SK-N-SH (cell line): ENCODE data around the gene TBC1D3B. TPM values are rescaled to one million over a fixed set of nuclear protein-coding genes. Genes with fewer than 3 reads are reported as not detected.
"Not testable (repeated sequence)": the region's sequence is repeated elsewhere in the genome, so short reads cannot be mapped to it uniquely, and the experiment has no call there.

ENCODE experiments used
- CTCF ChIA-PET: fragments of 300-600, 350-600 bp; formaldehyde crosslinking; extraction: SDS; loops from one replicate; lab custom pipeline; 2021; lab: Yijun Ruan, JAX
- POLR2A ChIA-PET: fragments of 350-600 bp; sonication (Branson Sonifier 250); formaldehyde crosslinking; extraction: SDS; loops from one replicate; lab custom pipeline; 2020; ENCODE audit warnings: antibody characterized with exemption, inconsistent platforms; lab: Yijun Ruan, JAX
- DNase-seq: peaks from one replicate; pipeline ENCODE4 v3.0.0; 2012
- H2AFZ ChIP-seq: fragments of 200-600 bp; sonication (generic); 2 replicates; pipeline ENCODE4 v1.8.1; 2016; ENCODE audit warnings: antibody characterized with exemption, mild to moderate bottlenecking, low read depth
- H3F3A ChIP-seq: fragments of 200-600 bp; sonication (generic); replicated peaks from 2 replicates; pipeline ENCODE3; 2016; ENCODE audit warnings: antibody characterized with exemption, mild to moderate bottlenecking; ENCODE audit not compliant: insufficient read depth
- H3K27ac ChIP-seq, 2 experiments: fragments of 200-500 bp in 1 of 2; fragments of 200-600 bp in 1 of 2; sonication (Bioruptor generic) in 1 of 2; sonication (generic), shearing (Covaris generic) in 1 of 2; 2 replicates each; pipeline versions ENCODE4 v1.5.1 to v1.6.1; 2014 to 2016; ENCODE audit warnings: low read depth in 2 of 2, inconsistent platforms in 1 of 2, low read length in 1 of 2, mild to moderate bottlenecking in 1 of 2, mixed read lengths in 1 of 2
- H3K27me3 ChIP-seq: fragments of 200-600 bp; sonication (generic), shearing (Covaris generic); 2 replicates; pipeline ENCODE4 v1.6.1; 2016; ENCODE audit warnings: mixed run types; ENCODE audit not compliant: insufficient read depth
- H3K36me3 ChIP-seq, 2 experiments: fragments of 200-500 bp in 1 of 2; fragments of 200-600 bp in 1 of 2; sonication (Bioruptor generic) in 1 of 2; sonication (generic) in 1 of 2; replicated peaks in 1 of 2; 2 replicates each; pipeline versions ENCODE3 to v1.5.1; 2014 to 2016; ENCODE audit warnings: low read length in 1 of 2, mild to moderate bottlenecking in 1 of 2; ENCODE audit not compliant: insufficient read depth in 2 of 2, control insufficient read depth in 1 of 2
- H3K4me1 ChIP-seq, 2 experiments: fragments of 200-500 bp in 1 of 2; fragments of 200-600 bp in 1 of 2; sonication (Bioruptor generic) in 1 of 2; sonication (generic), shearing (Covaris generic) in 1 of 2; 2 replicates each; pipeline versions ENCODE4 v1.5.1 to v1.6.1; 2014 to 2016; ENCODE audit warnings: low read depth in 1 of 2, low read length in 1 of 2, mixed run types in 1 of 2; ENCODE audit not compliant: insufficient read depth in 2 of 2, control insufficient read depth in 1 of 2
- H3K4me2 ChIP-seq: fragments of 200-600 bp; sonication (generic), shearing (Covaris generic); 2 replicates; pipeline ENCODE4 v1.6.1; 2017; ENCODE audit warnings: mixed run types
- H3K4me3 ChIP-seq, 2 experiments: fragments of 200-500 bp in 1 of 2; fragments of 200-600 bp in 1 of 2; sonication (Bioruptor generic) in 1 of 2; sonication (generic), shearing (Covaris generic) in 1 of 2; 2 replicates each; pipeline versions ENCODE4 v1.5.1 to v1.8.1; 2014 to 2016; ENCODE audit warnings: low read depth in 2 of 2, inconsistent platforms in 1 of 2, low read length in 1 of 2, mild to moderate bottlenecking in 1 of 2, mixed read lengths in 1 of 2, moderate library complexity in 1 of 2
- H3K79me2 ChIP-seq: fragments of 200-600 bp; sonication (generic); 2 replicates; pipeline ENCODE4 v1.8.1; 2017; ENCODE audit warnings: mild to moderate bottlenecking; ENCODE audit not compliant: insufficient read depth
- H3K9ac ChIP-seq: fragments of 200-600 bp; sonication (generic); 2 replicates; pipeline ENCODE4 v1.6.1; 2017; ENCODE audit warnings: mixed run types
- H3K9me2 ChIP-seq: fragments of 200-600 bp; sonication (generic); 2 replicates; pipeline ENCODE4 v1.6.1; 2017; ENCODE audit warnings: mixed run types
- H3K9me3 ChIP-seq: fragments of 200-600 bp; sonication (generic); 2 replicates; pipeline ENCODE4 v1.6.1; 2017; ENCODE audit warnings: mixed run types, mild to moderate bottlenecking, moderate library complexity
- H4K20me1 ChIP-seq: fragments of 200-600 bp; sonication (generic); 2 replicates; pipeline ENCODE4 v1.6.1; 2017; ENCODE audit warnings: mild to moderate bottlenecking, mixed run types; ENCODE audit not compliant: insufficient read depth
- CHD2 ChIP-seq: fragments of 150-350 bp; IDR thresholded peaks from 2 replicates; pipeline ENCODE4 v1.6.1; 2018; ENCODE audit warnings: low read length; ENCODE audit not compliant: partially characterized antibody
- FOXM1 ChIP-seq: IDR thresholded peaks from 2 replicates; pipeline ENCODE4 v1.4.0; 2012; ENCODE audit warnings: low read depth, mild to moderate bottlenecking
- IRF3 ChIP-seq: fragments of 150-350 bp; IDR thresholded peaks from 2 replicates; pipeline ENCODE4 v1.6.1; 2016; ENCODE audit warnings: mild to moderate bottlenecking, low read depth, low read length
- MAX ChIP-seq: IDR thresholded peaks from 2 replicates; pipeline ENCODE4 v1.4.0; 2012; ENCODE audit warnings: low read depth
- MEF2A ChIP-seq: IDR thresholded peaks from 2 replicates; pipeline ENCODE4 v1.4.0; 2012; ENCODE audit warnings: low read depth, borderline replicate concordance
- NRF1 ChIP-seq: IDR thresholded peaks from 2 replicates; pipeline ENCODE4 v1.6.1; 2012; ENCODE audit warnings: low read depth, mild to moderate bottlenecking, low read length
- PBX3 ChIP-seq: IDR thresholded peaks from 2 replicates; pipeline ENCODE4; 2012
- POLR2AphosphoS5 ChIP-seq: IDR thresholded peaks from 2 replicates; pipeline ENCODE4 v1.6.1; 2012; ENCODE audit warnings: low read depth, low read length
- RCOR1 ChIP-seq: fragments of 150-350 bp; IDR thresholded peaks from 2 replicates; pipeline ENCODE4 v1.6.1; 2017; ENCODE audit warnings: antibody characterized with exemption, low read length
- SMC3 ChIP-seq: IDR thresholded peaks from 2 replicates; pipeline ENCODE4 v1.6.1; 2012; ENCODE audit warnings: low read depth, low read length, improper control_type of control experiment
- TAF1 ChIP-seq: IDR thresholded peaks from 2 replicates; pipeline ENCODE4 v1.6.1; 2012; ENCODE audit warnings: low read depth, mild to moderate bottlenecking, low read length, moderate library complexity, borderline replicate concordance
- TCF12 ChIP-seq: IDR thresholded peaks from 2 replicates; pipeline ENCODE4 v1.4.0; 2012
- USF1 ChIP-seq: IDR thresholded peaks from 2 replicates; pipeline ENCODE4 v1.4.0; 2012; ENCODE audit warnings: low read depth, borderline replicate concordance
- WGBS: methylation state at CpG from one replicate; pipeline ENCODE4 v1.1.6; 2017; ENCODE audit warnings: low lambda C conversion rate; 5-methylcytosine and 5-hydroxymethylcytosine counted together
- polyA plus RNA-seq, 3 experiments: library from polyadenylated mRNA; depleted of rRNA; stranded (reverse); fragments of >200 nt; gene quantifications; 2 replicates each; pipeline ENCODE4 v1.2.3, GENCODE V29; 2012

Gene TBC1D3B
- polyA plus RNA-seq, 1 of the 3 experiments (the other 2 are of a cell fraction), result 3.7 TPM

- H3K9me2 ChIP-seq, result no peaks in the 10 kb centered on the region
- H3K4me1 ChIP-seq, result no peaks in the 10 kb centered on the region
- peaks cover 25% of the 10 kb centered on the region for H3K27me3 ChIP-seq
- H3K79me2 ChIP-seq, result no peaks in the 10 kb centered on the region
- TF ChIP-seq SMC3 (no peak), MAX (no peak), USF1 (no peak), TCF12 (no peak), RCOR1 (no peak), FOXM1 (no peak), PBX3 (no peak), IRF3 (no peak), TAF1 (no peak), CHD2 (no peak), MEF2A (no peak), NRF1 (no peak), POLR2AphosphoS5 (no peak)
- H3K4me3 ChIP-seq, result no peak overlapping the region
- H3F3A ChIP-seq, result no peaks in the 10 kb centered on the region
- H3K27ac ChIP-seq, result no peak overlapping the region
- no peak overlapping the region for H2AFZ ChIP-seq
- H3K36me3 ChIP-seq, result no peaks in the 10 kb centered on the region
- H4K20me1 ChIP-seq, result no peaks in the 10 kb centered on the region
- ChIA-PET POLR2A (no interaction called here), CTCF (no interaction called here)
- no peak for DNase-seq
- WGBS, result 15% methylated on average over 3 of the region's 3 CpGs
- H3K9me3 ChIP-seq, result no peaks in the 10 kb centered on the region
- no peak overlapping the region for H3K4me2 ChIP-seq
- H3K9ac ChIP-seq, result no peak overlapping the region
Measured at GRCh38 chr17:36203335-36203734, 26.9 kb upstream of the TBC1D3B start.

GRCh38 chr17:36201506-36201905, 25.1 kb upstream of the TBC1D3B start:
- H3K9me3 ChIP-seq, H3K4me3 ChIP-seq, H3K36me3 ChIP-seq, H3K27ac ChIP-seq, H3K9ac ChIP-seq, POLR2A ChIA-PET, H2AFZ ChIP-seq, DNase-seq, H4K20me1 ChIP-seq, H3K4me1 ChIP-seq, H3K4me2 ChIP-seq, CTCF ChIA-PET, H3K9me2 ChIP-seq, H3F3A ChIP-seq, H3K79me2 ChIP-seq: not testable (repeated sequence)
- 40% methylated on average over 8 of the region's 8 CpGs for WGBS
- H3K27me3 ChIP-seq, result peaks cover 38% of the 10 kb centered on the region

GRCh38 chr17:36201102-36201501, 24.7 kb upstream of the TBC1D3B start:
- H3K27me3 ChIP-seq, result peaks cover 42% of the 10 kb centered on the region
- H3K79me2 ChIP-seq, H3K4me1 ChIP-seq, H3K4me2 ChIP-seq, H3K4me3 ChIP-seq, CTCF ChIA-PET, H3K9ac ChIP-seq, H2AFZ ChIP-seq, DNase-seq, H3K27ac ChIP-seq, H3K9me2 ChIP-seq, H3K36me3 ChIP-seq, H3K9me3 ChIP-seq, H3F3A ChIP-seq, H4K20me1 ChIP-seq, POLR2A ChIA-PET: not testable (repeated sequence)
- 34% methylated on average over 2 of the region's 4 CpGs for WGBS
